ENCODE measurements around the gene CD48.
"Not testable (repeated sequence)": the region's sequence is repeated elsewhere in the genome, so short reads cannot be mapped to it uniquely, and the experiment has no call there.

Gene CD48

DNA sequence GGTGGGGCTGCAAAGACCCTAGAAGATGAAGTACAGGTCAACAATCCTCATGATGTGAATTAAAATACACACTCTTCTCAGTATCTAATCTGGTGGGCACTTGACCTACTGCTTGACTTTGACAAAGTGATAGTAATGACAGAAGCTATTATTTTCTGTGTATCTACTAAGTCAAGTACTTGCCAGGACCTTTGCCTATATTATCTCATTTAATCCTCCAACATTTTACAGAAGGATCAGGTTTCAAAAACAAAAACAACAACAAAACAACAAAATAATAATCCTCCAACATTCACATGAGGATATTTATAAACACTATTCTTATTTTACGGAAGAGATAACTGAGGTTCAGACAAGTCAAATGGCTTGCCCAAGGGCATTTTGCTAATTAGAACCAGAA is 4.4 kb upstream of the CD48 start:
- DNase-seq, result no peak
- peaks cover 16% of the 10 kb centered on the region for H3K4me1 ChIP-seq (ENCODE audit: control insufficient read depth, insufficient read depth, low read length, poor library complexity, severe bottlenecking)
- H3K27me3 ChIP-seq (replicated peaks; ENCODE audit: control insufficient read depth, insufficient read depth, low read length, poor library complexity, severe bottlenecking), result no peaks in the 10 kb centered on the region
- H3K27ac ChIP-seq (ENCODE audit: insufficient read depth, low read length, poor library complexity, severe bottlenecking), result no peak overlapping the region
- no peaks in the 10 kb centered on the region for H3K36me3 ChIP-seq (ENCODE audit: control insufficient read depth, insufficient read depth, low read length)
- no peaks in the 10 kb centered on the region for H3K9me3 ChIP-seq (ENCODE audit: control insufficient read depth, low read length)
- no peak overlapping the region for H3K4me3 ChIP-seq (ENCODE audit: insufficient read depth, low read depth, low read length, poor library complexity, severe bottlenecking)

DNA sequence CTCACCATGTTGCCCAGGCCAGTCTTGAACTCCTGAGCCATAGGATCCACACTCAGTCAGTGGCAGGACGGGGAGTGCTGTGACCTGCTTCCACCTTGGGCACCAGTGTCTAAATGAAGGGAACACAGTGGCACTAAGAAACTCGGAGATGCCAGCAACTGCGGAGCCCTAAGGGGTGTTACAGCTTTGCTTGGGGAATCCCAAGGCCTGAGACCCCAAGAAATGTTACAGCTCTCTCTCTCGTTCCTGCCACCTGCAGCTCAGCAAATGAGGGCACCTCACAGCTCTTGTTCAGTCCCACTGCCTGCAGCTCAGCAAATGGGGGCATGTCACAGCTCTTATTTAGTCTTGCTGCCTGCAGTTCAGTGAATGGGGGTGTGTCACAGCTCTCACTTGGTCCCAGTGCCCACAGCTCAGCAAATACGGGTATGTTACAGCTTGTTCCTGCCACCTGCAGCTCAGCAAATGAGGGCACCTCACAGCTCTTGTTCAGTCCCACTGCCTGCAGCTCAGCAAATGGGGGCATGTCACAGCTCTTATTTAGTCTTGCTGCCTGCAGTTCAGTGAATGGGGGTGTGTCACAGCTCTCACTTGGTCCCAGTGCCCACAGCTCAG is 2.5 kb upstream of the CD48 start:
- Histone ChIP-seq H3K27ac (ENCODE audit: insufficient read depth, low read length, poor library complexity, severe bottlenecking) (peak overlapping the region; percentile 90), H3K4me1 (ENCODE audit: control insufficient read depth, insufficient read depth, low read length, poor library complexity, severe bottlenecking) (peaks cover 25% of the 10 kb centered on the region)
- not testable (repeated sequence) for H3K27me3 ChIP-seq (replicated peaks; ENCODE audit: control insufficient read depth, insufficient read depth, low read length, poor library complexity, severe bottlenecking); H3K4me3 ChIP-seq (ENCODE audit: insufficient read depth, low read depth, low read length, poor library complexity, severe bottlenecking); H3K9me3 ChIP-seq (ENCODE audit: control insufficient read depth, low read length); H3K36me3 ChIP-seq (ENCODE audit: control insufficient read depth, insufficient read depth, low read length); DNase-seq

DNA sequence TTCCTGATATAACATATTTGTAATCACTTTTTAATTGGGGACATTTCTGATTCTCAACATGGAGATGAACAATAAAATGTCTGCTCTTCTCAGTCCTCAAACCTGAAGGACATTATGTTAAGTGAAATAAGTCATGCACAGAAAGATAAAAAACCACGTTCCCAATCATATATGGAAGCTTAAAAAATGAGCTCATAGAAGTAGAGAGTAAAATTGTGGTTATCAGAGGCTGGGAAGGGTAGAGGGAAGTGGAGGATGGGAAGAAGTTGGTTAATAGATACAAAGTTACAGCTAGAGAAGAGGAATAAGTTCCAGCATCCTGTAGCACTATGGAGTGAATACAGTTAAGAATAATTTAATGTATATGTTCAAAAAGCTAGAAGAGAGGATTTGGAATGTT is 1.5 kb upstream of the CD48 start:
- H3K27ac ChIP-seq (ENCODE audit: insufficient read depth, low read length, poor library complexity, severe bottlenecking), result peak overlapping the region; percentile 90
- no peaks in the 10 kb centered on the region for H3K36me3 ChIP-seq (ENCODE audit: control insufficient read depth, insufficient read depth, low read length)
- no peaks in the 10 kb centered on the region for H3K9me3 ChIP-seq (ENCODE audit: control insufficient read depth, low read length)
- DNase-seq, result no peak
- no peak overlapping the region for H3K4me3 ChIP-seq (ENCODE audit: insufficient read depth, low read depth, low read length, poor library complexity, severe bottlenecking)
- H3K27me3 ChIP-seq (replicated peaks; ENCODE audit: control insufficient read depth, insufficient read depth, low read length, poor library complexity, severe bottlenecking), result no peaks in the 10 kb centered on the region
- peaks cover 33% of the 10 kb centered on the region for H3K4me1 ChIP-seq (ENCODE audit: control insufficient read depth, insufficient read depth, low read length, poor library complexity, severe bottlenecking)

DNA sequence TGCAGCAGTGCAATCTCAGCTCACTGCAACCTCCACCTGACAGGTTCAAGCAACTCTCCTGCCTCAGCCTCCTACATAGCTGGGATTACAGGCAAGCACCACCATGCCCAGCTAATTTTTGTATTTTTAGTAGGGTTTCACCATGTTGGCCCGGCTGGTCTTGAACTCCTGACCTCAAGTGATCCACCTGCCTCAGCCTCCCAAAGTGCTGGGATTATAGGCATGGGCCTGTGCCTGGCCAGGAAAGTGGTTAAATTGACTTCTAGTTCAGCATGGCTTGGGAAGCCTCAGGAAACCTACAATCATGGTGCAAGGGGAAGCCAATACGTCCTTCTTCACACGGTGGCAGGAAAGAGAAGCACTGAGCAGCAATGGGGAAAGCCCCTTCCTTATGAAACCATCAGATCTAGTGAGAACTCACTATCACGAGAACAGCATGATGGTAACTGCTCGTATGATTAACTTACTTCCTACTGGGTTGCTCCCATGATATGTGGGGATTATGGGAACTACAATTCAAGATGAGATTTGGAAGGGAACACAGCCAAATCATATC is 981 bp upstream of the CD48 start:
- peak overlapping the region; percentile 90 for H3K27ac ChIP-seq (ENCODE audit: insufficient read depth, low read length, poor library complexity, severe bottlenecking)
- H3K9me3 ChIP-seq (ENCODE audit: control insufficient read depth, low read length); H3K4me3 ChIP-seq (ENCODE audit: insufficient read depth, low read depth, low read length, poor library complexity, severe bottlenecking); H3K27me3 ChIP-seq (replicated peaks; ENCODE audit: control insufficient read depth, insufficient read depth, low read length, poor library complexity, severe bottlenecking); H3K36me3 ChIP-seq (ENCODE audit: control insufficient read depth, insufficient read depth, low read length): not testable (repeated sequence)
- peak; percentile 37 to 46 (median 38) for DNase-seq
- H3K4me1 ChIP-seq (ENCODE audit: control insufficient read depth, insufficient read depth, low read length, poor library complexity, severe bottlenecking), result peaks cover 39% of the 10 kb centered on the region

DNA sequence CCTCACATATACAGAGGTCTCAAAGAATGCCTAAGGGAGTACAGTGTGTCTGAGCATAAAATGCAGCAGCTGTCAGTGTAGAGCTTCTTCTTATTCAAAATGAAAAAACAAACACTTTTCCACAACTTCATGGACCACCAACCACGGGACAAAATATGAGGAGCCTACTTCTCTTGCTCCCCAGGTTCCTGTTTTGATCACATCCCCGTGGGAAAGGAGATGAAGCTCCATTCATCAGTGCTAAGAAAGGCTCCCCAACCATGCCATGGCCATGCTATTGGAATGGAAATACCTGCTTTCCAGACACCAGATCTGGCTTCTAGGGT is 383 bp downstream of the CD48 start:
- Histone ChIP-seq H3K27me3 (replicated peaks; ENCODE audit: control insufficient read depth, insufficient read depth, low read length, poor library complexity, severe bottlenecking) (no peaks in the 10 kb centered on the region), H3K9me3 (ENCODE audit: control insufficient read depth, low read length) (no peaks in the 10 kb centered on the region), H3K36me3 (ENCODE audit: control insufficient read depth, insufficient read depth, low read length) (peaks cover 3% of the 10 kb centered on the region), H3K4me1 (ENCODE audit: control insufficient read depth, insufficient read depth, low read length, poor library complexity, severe bottlenecking) (peaks cover 53% of the 10 kb centered on the region), H3K4me3 (ENCODE audit: insufficient read depth, low read depth, low read length, poor library complexity, severe bottlenecking) (peak overlapping the region; percentile 69), H3K27ac (ENCODE audit: insufficient read depth, low read length, poor library complexity, severe bottlenecking) (peak overlapping the region; percentile 90)
- DNase-seq, result no peak

DNA sequence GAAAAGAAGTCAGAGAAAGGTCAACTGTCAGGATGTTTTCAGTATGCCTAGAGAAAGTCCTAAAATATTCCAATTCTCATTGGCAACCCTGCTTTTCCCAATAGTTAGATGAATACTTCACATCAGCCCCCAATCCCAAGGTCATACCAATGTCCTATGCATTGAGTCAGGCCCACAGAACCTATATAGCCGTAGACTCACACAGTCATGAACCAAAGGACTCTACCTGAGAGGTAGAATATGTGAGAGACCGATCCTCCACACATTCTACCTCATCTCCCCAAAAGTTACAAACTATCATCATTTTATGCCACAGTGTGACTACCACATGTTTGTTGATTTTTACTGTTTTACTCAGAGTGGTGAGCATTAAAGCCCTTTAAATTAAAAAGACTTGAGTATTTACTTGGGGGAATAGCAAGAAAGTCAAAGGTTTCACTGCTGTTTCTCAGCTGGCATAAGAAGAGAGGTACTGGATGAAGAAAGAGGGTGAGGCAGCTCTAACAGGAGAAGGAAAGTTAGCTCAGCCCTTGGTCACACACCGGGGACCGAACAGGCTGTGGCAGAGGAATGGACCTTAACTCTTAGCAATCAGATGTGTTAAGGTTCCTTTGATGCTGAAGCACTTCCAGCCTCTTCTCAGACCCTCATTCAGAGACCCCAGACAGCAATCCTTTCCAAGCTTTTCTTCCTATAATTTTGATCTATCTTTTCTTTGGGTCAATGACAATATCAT is 937 bp downstream of the CD48 start:
- Histone ChIP-seq H3K4me1 (ENCODE audit: control insufficient read depth, insufficient read depth, low read length, poor library complexity, severe bottlenecking) (peaks cover 57% of the 10 kb centered on the region), H3K4me3 (ENCODE audit: insufficient read depth, low read depth, low read length, poor library complexity, severe bottlenecking) (peak overlapping the region; percentile 69), H3K27me3 (replicated peaks; ENCODE audit: control insufficient read depth, insufficient read depth, low read length, poor library complexity, severe bottlenecking) (no peaks in the 10 kb centered on the region), H3K27ac (ENCODE audit: insufficient read depth, low read length, poor library complexity, severe bottlenecking) (peak overlapping the region; percentile 90), H3K9me3 (ENCODE audit: control insufficient read depth, low read length) (no peaks in the 10 kb centered on the region), H3K36me3 (ENCODE audit: control insufficient read depth, insufficient read depth, low read length) (peaks cover 3% of the 10 kb centered on the region)
- no peak for DNase-seq

DNA sequence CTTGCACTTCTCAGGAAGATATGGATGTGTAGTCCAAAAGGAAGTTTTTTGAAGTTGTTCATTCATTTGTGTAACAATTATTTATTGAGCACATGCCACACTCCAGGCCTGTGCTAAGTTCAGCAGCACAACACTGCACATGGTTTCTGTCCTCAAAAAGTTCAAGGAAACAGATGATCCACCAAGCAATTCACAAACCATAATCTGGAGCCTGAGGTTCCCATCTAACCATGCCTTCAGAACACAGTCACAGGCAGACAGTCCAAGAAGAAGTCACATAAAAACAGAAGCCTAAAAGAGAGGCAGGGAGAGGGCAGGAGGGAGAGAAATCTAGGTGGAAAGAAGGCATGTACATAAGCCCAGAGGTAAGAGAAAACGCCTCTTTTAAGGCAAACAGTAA is 1.9 kb downstream of the CD48 start:
- H3K4me1 ChIP-seq (ENCODE audit: control insufficient read depth, insufficient read depth, low read length, poor library complexity, severe bottlenecking), result peaks cover 60% of the 10 kb centered on the region
- peak overlapping the region; percentile 90 for H3K27ac ChIP-seq (ENCODE audit: insufficient read depth, low read length, poor library complexity, severe bottlenecking)
- H3K36me3 ChIP-seq (ENCODE audit: control insufficient read depth, insufficient read depth, low read length), result peaks cover 3% of the 10 kb centered on the region
- H3K4me3 ChIP-seq (ENCODE audit: insufficient read depth, low read depth, low read length, poor library complexity, severe bottlenecking), result peak overlapping the region; percentile 69
- H3K9me3 ChIP-seq (ENCODE audit: control insufficient read depth, low read length), result no peaks in the 10 kb centered on the region
- no peaks in the 10 kb centered on the region for H3K27me3 ChIP-seq (replicated peaks; ENCODE audit: control insufficient read depth, insufficient read depth, low read length, poor library complexity, severe bottlenecking)
- DNase-seq, result no peak

DNA sequence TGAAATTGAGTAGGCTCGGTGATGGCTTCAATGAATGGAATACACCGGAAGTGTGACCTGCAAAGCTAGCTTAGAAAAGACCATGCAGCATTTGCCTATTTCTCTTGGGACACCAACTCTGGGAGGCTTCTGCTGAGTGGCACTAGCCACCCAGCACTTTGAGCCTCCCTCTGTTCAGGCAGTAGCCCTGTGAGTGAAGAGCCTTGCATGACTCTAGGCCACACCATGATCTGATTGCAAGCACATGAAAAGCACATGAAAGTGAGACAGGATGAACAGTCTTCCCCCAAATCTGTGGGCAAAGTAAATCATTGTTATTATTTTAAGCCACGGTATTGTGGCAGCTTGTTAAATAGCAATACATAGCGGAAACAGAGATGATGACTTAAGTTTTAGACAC is 2.8 kb downstream of the CD48 start:
- no peak for DNase-seq
- H3K4me3 ChIP-seq (ENCODE audit: insufficient read depth, low read depth, low read length, poor library complexity, severe bottlenecking), result peak overlapping the region; percentile 69
- no peaks in the 10 kb centered on the region for H3K27me3 ChIP-seq (replicated peaks; ENCODE audit: control insufficient read depth, insufficient read depth, low read length, poor library complexity, severe bottlenecking)
- peaks cover 9% of the 10 kb centered on the region for H3K36me3 ChIP-seq (ENCODE audit: control insufficient read depth, insufficient read depth, low read length)
- peak overlapping the region; percentile 90 for H3K27ac ChIP-seq (ENCODE audit: insufficient read depth, low read length, poor library complexity, severe bottlenecking)
- H3K9me3 ChIP-seq (ENCODE audit: control insufficient read depth, low read length), result no peaks in the 10 kb centered on the region
- H3K4me1 ChIP-seq (ENCODE audit: control insufficient read depth, insufficient read depth, low read length, poor library complexity, severe bottlenecking), result peaks cover 66% of the 10 kb centered on the region

DNA sequence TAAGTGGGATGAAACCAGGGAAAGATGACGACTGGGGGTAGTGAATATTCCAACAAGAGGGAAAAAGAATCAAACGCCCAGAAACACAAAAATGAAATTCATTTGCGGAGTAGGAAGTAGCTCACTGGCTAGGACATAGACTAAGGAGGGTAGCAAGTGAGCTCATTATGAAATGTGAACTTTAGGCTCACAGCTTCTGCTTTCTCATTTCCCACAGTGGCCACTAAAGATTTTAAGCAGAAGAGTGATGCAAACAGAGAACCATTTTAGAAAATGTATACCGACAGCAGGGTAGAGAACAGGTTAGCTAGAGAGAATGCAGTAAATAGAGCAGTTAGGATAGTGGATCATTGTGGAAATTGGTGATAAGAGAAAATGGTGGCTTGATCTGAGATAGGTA is 3.5 kb downstream of the CD48 start:
- no peak for DNase-seq
- Histone ChIP-seq H3K27ac (ENCODE audit: insufficient read depth, low read length, poor library complexity, severe bottlenecking) (peak overlapping the region; percentile 90), H3K36me3 (ENCODE audit: control insufficient read depth, insufficient read depth, low read length) (peaks cover 15% of the 10 kb centered on the region), H3K4me1 (ENCODE audit: control insufficient read depth, insufficient read depth, low read length, poor library complexity, severe bottlenecking) (peaks cover 68% of the 10 kb centered on the region), H3K9me3 (ENCODE audit: control insufficient read depth, low read length) (no peaks in the 10 kb centered on the region), H3K27me3 (replicated peaks; ENCODE audit: control insufficient read depth, insufficient read depth, low read length, poor library complexity, severe bottlenecking) (no peaks in the 10 kb centered on the region), H3K4me3 (ENCODE audit: insufficient read depth, low read depth, low read length, poor library complexity, severe bottlenecking) (peak overlapping the region; percentile 69)

DNA sequence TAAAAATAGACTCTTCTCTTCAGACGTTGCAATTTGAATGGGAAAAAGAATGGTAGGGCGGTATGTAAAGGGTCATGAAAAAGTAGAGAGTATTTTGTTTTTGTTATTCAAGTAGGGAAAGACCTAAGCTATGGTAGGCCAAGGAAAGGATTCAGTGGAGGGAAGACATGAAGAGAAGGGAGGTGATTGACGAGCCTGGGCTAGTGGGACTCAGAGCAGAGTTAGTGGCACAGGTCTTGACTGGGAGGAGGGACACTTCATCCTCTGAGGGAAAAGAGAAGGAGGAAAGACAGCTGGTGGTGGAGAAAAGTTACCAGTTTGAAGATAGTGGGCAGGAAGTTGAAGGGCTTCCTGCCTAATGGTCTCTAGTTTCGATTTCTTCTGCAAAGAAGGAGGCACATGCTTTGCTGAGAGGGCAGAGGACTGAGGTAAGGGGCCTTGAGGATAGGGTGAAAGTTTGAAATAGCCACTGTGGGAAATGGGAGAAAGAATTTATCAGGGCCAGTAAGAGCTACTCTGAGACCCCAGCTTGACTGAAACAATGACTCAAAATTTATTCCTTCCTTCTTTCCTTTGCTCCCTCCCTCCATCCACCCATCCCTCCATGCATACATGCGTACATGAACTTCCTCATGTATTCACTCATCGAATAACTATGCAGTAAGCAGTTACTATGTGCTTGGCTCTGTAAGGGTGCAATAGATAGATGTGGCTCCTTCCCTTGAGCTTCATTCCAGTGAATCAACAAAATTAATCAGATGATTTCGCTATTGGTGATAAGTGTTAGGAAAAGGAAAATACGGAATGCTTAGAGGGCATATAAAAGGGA is 4.2 kb downstream of the CD48 start:
- Histone ChIP-seq H3K9me3 (ENCODE audit: control insufficient read depth, low read length) (no peaks in the 10 kb centered on the region), H3K4me1 (ENCODE audit: control insufficient read depth, insufficient read depth, low read length, poor library complexity, severe bottlenecking) (peaks cover 66% of the 10 kb centered on the region), H3K4me3 (ENCODE audit: insufficient read depth, low read depth, low read length, poor library complexity, severe bottlenecking) (peak overlapping the region; percentile 69), H3K27me3 (replicated peaks; ENCODE audit: control insufficient read depth, insufficient read depth, low read length, poor library complexity, severe bottlenecking) (no peaks in the 10 kb centered on the region), H3K27ac (ENCODE audit: insufficient read depth, low read length, poor library complexity, severe bottlenecking) (peak overlapping the region; percentile 90), H3K36me3 (ENCODE audit: control insufficient read depth, insufficient read depth, low read length) (peaks cover 18% of the 10 kb centered on the region)
- no peak for DNase-seq
